GM19467 (cell line): ENCODE measurements around the gene ZNF430.
A peak's percentile ranks its signal among the peaks of the same experiment; 100 is the strongest.
"Not testable (repeated sequence)": the region's sequence is repeated elsewhere in the genome, so short reads cannot be mapped to it uniquely, and the experiment has no call there.

Source experiments
- ATAC-seq: cut with Tn5 transposase; IDR thresholded peaks from one replicate; pipeline ENCODE4 v1.9.1; 2021; ENCODE audit warnings: mild to moderate bottlenecking, moderate library complexity; ENCODE audit not compliant: unreplicated experiment

Gene ZNF430

DNA sequence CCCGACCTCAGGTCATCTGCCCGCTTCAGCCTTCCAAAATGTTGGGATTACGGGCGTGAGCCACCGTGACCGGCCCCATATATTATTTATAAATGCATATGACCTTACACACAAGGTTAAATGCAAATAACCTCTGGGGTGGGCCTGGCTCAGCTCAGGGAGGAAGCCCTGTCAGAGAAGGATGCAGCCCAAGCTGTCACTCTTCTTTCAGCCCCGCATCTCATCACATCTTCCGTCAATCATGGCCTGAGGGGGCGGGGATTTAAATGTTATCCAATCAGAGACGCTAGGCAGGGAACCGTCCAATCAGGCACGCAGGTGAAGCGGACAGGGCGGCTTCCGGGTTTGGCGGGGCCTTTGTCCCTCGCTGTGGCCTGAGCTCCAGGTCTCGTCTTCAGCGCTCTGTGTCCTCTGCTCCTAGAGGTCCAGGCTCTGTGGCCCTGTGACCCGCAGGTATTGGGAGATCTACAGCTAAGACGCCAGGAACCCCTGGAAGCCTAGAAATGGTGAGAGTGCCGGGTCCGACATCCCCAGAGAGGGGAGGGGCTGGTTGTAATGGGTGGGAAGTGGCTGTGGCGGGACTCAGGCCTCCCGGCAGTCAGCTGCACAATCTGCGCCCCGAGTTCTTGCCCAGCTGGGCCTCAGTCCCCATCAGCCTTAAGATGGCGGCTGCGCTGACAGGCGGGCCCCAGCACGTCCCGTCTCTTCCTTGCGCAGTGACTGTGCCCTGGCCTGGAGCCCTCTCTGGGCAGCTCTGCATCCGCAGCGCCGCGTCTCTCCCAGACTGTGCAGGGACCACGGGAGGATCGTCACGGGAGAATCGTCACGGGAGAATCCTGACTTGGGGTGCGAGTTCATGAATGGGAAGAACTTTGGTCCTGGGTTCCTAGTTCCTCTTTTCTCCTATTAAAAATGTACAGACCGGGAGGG, at the start of gene ZNF430:
Gene ZNF430, plus strand, starts transcription at position 360 of the 930 bp plus-strand sequence. Its CDS starts 144 bp downstream, at position 504.
- peak; percentile 97 for ATAC-seq

DNA sequence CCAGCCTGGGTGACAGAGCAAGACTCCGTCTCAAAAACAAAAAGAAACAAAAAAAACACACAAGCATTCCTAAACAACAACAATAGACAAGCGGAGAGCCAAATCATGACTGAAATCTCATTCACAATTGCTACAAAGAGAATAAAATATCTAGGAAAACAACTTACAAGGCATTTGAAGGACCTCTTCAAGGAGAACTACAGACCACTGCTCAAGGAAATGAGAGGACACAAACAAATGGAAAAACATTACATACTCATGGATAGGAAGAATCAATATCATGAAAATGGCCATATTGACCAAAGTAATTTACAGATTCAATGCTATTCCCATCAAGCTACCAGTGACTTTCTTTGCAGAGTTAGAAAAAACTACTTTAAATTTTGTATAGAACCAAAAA, 27.7 kb upstream of the ZNF430 start:
- not testable (repeated sequence) for ATAC-seq

GRCh38 chr19:20999731-21000352, 20.6 kb upstream of the ZNF430 start:
- ATAC-seq, result peak; percentile 93

DNA sequence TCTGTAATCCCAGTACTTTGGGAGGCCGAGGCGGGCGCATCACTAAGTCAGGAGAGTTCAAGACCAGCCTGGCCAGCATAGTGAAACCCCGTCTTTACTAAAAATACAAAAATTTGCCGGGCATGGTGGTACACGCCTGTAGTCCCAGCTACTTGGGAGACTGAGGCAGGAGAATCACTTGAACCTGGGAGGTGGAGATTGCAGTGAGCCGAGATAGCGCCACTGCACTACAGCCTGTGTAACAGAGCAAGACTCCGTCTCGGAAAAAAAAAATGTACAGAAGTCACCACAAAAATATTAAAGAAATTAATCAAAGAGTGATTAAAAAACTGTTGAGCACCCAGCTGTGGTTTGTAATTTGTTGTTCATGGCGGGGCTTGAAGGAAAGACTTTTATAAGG, 781 bp downstream of the ZNF430 start:
- not testable (repeated sequence) for ATAC-seq

- ATAC-seq, result no peak
Measured at GRCh38 chr19:21022996-21023395, 2.5 kb downstream of the ZNF430 start.

DNA sequence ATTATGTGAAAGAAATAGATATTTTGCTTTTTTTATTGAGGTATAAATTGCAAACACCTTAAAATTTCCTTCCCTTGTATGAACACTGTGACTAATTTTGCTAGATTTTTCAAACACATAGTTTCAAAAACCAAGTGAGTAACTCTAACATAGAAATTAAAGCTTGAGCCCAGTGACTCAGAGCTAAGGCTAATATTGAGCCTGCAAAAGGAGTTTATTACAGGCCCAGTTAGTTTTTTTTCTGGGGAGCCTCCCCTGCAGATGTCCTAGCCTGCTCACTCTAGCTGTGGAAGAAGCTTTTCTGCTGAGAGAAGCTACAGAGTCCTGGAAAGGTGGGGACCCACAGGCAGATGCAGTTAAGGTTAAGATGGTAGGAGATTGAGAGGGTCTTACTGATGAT, 3.4 kb downstream of the ZNF430 start:
- ATAC-seq, result no peak

DNA sequence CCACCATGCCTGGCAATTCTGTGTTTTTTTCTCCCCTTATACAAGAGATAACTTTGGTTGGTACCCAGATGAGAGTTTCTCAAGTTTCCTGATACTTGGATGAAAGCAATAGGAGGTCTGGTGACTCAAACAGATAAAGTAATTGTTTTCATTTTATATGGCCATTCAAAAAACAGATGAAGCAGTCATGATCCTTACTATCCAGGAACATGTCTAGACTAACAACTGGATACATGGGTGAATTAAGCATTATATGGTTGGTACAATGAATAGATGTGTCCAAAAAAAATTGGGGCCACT, 8.5 kb downstream of the ZNF430 start:
- no peak for ATAC-seq

DNA sequence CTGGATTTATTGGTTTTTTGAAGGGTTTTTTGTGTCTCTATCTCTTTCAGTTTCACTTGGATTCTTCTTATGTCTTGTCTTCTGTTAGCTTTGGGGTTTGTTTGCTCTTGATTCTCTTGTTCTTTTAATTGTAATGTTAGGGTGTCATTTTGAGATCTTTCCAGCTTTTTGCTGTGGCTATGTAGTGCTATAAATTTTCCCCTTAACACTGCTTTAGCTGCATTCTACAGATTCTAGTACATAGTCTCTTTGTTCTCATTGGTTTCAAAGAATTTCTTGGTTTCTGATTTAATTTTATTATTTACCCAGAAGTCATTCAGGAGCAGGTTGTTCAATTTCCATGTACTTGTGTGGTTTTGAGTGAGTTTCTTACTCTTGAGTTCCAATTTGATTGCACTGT, 24.6 kb downstream of the ZNF430 start:
- ATAC-seq, result no peak

GRCh38 chr19:21046489-21046888, 26.0 kb downstream of the ZNF430 start:
- no peak for ATAC-seq

DNA sequence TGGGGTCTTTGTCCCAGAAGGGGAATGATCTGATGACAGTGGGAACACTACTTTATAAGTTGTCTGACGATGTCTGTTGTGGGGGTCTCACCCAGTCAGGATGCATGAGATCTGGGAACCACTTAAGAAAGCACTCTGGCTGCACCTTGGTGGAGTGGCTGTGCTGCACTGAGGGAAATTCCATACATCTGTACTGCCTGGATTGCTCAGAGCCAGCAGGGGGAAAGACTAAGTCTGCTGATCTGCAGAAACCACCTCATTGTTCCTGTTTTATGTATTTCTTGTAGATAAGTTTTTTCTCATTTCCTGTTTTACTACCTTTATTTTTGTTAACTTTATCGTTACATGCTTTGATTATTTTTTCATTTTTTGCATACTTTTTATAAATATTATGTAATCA, 27.3 kb downstream of the ZNF430 start:
- ATAC-seq, result no peak

- ATAC-seq, result no peak
Measured at GRCh38 chr19:21052902-21053301, 32.4 kb downstream of the ZNF430 start.

DNA sequence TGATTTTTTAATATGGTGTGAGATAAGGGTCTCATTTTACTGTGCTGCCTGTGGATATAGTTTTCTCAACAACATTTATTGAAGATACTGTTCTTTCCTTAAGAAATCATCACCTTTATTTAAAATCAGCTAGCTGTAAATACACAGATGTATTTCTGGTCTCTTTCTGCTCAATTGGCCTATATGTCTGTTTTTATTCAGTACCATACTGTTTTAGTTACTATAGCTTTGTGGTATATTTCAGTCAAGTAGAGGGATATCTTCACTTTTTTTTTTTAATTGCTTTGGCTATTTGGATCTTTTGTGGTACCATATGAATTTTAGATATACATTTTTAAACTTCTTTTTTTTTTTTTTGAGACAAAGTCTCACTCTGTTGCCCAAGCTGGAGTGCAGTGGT, 44.9 kb downstream of the ZNF430 start:
- no peak for ATAC-seq

DNA sequence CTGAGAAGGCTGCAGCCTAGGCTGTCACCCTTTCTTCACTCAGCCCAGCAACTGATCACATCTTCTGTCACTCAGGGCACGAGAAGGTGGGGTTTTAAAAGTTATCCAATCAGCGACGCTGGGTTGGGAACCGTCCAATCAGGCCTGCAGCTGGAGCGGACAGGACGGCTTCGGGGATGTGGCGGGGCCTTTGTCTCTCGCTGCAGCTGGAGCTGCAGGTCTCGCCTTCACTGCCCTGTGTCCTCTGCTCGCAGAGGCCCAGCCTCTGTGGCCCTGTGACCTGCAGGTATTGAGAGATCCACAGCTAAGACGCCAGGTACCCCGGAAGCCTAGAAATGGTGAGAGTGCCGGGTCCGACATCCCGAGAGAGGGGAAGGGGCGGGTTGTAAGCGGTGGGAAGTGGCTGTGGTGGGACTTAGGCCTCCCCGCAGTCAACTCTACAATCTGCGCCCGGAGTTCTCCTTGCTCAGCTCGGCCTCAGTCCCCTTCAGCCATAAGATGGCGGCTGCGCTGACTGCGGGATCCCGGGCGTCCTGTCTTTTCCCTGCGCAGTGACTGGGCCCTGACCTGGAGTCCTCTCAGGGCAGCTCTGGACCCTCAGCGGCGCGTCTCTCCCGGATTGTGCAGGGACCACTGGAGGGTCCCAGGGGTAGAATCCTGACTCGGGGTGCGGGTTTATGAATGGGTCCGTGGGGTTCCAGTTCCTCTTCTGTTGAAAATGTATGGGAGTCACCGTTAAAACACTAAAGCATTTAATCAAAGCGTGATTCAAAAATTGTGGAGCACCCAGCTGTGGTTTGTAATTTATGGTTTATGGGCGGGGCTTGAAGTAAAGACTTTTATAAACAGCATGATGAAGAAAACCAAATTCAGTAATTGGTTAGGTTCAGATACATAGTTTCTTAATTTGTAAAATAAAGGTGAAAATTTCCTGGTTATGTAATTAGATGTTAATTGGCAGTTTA, 61.8 kb downstream of the ZNF430 start, which contains the start of gene ZNF714:
Gene ZNF714, plus strand, starts transcription at position 193 of the 965 bp plus-strand sequence. CDS start 16,066 bp downstream, outside the sequence.
- peak; percentile 98 for ATAC-seq

GRCh38 chr19:21084343-21084742, 63.9 kb downstream of the ZNF430 start:
- no peak for ATAC-seq

GRCh38 chr19:21087871-21088270, 67.4 kb downstream of the ZNF430 start:
- ATAC-seq, result no peak

- no peak for ATAC-seq
Measured at GRCh38 chr19:21092109-21092508, 71.7 kb downstream of the ZNF430 start.

DNA sequence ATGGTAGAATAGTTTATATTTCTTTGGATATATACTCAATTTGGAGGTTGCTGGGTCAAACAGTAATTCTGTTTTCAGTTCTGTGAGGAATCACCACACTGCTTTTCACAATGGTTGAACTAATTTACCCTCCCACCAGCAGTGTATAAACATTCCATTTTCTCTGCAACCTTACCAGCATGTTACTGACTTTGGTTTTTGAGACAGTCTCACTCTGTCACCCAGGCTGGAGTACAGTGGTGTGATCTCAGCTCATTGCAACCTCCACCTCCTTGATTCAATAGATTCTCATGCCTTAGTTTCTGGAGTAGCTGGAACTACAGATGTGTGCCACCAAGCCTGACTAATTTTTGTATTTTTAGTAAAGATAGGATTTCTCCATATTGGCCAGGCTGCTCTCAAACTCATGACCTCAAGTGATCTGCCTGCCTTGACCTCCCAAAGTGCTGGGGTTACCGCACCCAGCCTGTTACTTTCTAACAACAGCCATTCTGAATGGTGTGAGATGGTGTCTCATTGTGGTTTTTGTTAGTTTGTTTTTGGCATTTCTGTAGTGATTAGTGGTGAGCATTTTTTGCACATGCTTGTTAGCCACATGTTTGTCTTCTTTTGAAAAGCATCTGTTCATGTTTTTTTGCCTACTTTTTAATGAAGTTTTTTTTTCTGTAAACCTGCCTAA, 74.0 kb downstream of the ZNF430 start:
- no peak for ATAC-seq

DNA sequence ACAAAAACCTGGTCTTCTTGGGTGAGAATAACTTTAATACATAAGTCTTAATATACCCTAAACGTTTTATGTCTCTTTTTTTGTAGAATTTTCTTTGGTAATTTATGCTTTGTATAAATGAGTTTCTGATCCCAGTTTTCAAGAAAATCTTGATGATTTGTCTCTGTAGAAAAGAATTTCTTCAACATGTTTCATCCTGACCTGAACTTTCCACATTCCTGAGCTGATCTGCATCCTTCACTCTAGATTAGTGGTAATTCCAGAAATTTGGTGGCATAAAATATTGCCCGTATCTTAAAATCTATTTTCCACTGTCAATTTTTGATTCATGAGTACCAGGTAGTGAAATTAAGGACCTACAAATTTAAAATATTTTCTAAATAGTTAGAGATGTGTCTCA, 77.8 kb downstream of the ZNF430 start:
- ATAC-seq, result no peak

- no peak for ATAC-seq
Measured at GRCh38 chr19:21101521-21102242, 81.2 kb downstream of the ZNF430 start.

DNA sequence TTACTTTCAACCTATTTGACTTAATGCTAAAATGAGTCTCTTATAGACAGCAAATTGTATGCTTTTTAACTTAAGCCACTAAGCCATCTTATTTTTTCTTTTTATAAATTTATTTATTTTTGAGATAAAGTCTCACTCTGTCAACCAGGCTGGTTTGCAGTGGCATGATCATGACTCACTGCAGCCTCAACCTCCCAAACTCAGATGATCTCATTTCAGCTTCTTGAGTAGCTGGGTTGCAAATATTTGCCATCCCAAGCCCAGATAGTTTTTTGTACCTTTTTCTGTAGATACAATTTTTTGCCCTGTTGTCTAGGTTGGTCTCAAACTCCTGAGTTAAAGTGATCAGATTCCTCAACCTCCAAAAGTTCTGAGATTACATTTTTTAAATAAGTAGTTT, 88.7 kb downstream of the ZNF430 start:
- no peak for ATAC-seq
